ENCODE measurements around the gene LMTK2.

The LMTK2 gene

DNA sequence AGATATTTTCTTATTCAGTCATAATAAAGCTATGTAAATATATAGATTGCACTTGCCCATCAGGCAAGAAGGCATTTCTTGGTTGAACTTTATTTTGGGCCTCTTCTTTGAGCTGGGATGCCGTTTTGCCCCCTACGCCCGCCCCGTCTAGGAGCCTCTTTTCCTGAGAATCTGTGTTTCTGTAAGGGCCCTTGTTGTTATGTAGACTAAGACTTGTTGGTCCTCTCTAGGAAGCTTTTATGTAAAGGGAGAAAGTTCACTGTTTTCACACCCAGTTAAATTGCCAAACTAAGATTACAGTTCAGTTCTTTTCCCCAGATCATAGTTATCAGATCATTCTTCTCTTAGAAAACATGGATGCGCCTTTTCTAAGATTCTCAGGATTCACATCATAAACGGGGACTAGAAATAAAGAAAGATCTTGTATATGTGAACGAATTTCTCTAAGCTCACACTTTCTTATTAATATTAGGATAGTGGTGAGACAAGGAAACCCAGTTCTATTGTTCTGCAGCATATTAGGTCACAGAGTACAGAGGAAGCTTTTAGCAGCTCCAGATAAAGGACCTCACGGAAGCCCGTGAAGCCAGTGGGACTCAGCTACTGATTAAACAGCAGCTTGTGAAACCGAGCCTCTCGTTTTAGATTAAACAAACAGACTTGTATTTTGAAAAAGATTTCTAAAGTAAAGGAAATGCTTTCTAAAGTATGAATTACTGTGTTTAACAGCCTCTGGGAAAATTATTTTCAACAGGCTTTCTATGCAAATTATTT lies 3.8 kb downstream of the LMTK2 start:
- H3K9ac ChIP-seq, result no peak overlapping the region
- H3K4me2 ChIP-seq (ENCODE audit: low read length), result no peak overlapping the region
- no peak overlapping the region for H3K4me3 ChIP-seq (ENCODE audit: low read depth, low read length)
- peaks cover 48% of the 10 kb centered on the region for H3K79me2 ChIP-seq
- no peaks in the 10 kb centered on the region for H3K9me3 ChIP-seq (ENCODE audit: control insufficient read depth, low read length)
- no peaks in the 10 kb centered on the region for H3K27me3 ChIP-seq (ENCODE audit: control insufficient read depth, insufficient read depth, low read length)
- H3K36me3 ChIP-seq (ENCODE audit: control insufficient read depth, insufficient read depth, low read length), result no peaks in the 10 kb centered on the region
- no peak overlapping the region for H3K27ac ChIP-seq
- no peak overlapping the region for H2AFZ ChIP-seq
- TF ChIP-seq, protein P1, sequence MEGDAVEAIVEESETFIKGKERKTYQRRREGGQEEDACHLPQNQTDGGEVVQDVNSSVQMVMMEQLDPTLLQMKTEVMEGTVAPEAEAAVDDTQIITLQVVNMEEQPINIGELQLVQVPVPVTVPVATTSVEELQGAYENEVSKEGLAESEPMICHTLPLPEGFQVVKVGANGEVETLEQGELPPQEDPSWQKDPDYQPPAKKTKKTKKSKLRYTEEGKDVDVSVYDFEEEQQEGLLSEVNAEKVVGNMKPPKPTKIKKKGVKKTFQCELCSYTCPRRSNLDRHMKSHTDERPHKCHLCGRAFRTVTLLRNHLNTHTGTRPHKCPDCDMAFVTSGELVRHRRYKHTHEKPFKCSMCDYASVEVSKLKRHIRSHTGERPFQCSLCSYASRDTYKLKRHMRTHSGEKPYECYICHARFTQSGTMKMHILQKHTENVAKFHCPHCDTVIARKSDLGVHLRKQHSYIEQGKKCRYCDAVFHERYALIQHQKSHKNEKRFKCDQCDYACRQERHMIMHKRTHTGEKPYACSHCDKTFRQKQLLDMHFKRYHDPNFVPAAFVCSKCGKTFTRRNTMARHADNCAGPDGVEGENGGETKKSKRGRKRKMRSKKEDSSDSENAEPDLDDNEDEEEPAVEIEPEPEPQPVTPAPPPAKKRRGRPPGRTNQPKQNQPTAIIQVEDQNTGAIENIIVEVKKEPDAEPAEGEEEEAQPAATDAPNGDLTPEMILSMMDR (IDR thresholded peaks at IDR 0.05), result no peak
- peaks cover 19% of the 10 kb centered on the region for H3K4me1 ChIP-seq

DNA sequence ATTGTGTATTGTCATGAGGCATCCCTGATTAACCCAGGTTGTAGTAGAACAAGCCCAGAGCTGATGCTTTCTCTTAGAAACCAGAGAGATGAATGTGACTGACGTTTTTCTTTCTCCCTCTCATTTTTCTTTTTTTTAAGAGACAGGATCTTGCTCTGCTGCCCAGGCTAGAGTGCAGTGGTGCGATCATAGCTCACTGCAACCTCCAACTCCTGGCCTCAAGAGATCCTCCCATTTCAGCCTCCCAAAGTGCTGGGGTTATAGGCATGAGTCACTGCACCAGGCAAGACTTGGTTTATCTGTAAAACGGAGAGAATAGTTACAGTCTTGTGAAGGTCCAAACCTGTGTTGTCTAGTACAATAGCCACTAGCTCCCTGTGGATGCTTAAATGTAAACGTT lies 5.4 kb downstream of the LMTK2 start:
- peaks cover 12% of the 10 kb centered on the region for H3K4me1 ChIP-seq
- H3K9me3 ChIP-seq (ENCODE audit: control insufficient read depth, low read length), result no peaks in the 10 kb centered on the region
- no peaks in the 10 kb centered on the region for H3K36me3 ChIP-seq (ENCODE audit: control insufficient read depth, insufficient read depth, low read length)
- H3K9ac ChIP-seq, result no peak overlapping the region
- TF ChIP-seq, protein P1 (IDR thresholded peaks at IDR 0.05), result no peak
- peaks cover 41% of the 10 kb centered on the region for H3K79me2 ChIP-seq
- H2AFZ ChIP-seq, result no peak overlapping the region
- H3K4me2 ChIP-seq (ENCODE audit: low read length), result no peak overlapping the region
- no peaks in the 10 kb centered on the region for H3K27me3 ChIP-seq (ENCODE audit: control insufficient read depth, insufficient read depth, low read length)
- no peak overlapping the region for H3K27ac ChIP-seq
- no peak overlapping the region for H3K4me3 ChIP-seq (ENCODE audit: low read depth, low read length)

DNA sequence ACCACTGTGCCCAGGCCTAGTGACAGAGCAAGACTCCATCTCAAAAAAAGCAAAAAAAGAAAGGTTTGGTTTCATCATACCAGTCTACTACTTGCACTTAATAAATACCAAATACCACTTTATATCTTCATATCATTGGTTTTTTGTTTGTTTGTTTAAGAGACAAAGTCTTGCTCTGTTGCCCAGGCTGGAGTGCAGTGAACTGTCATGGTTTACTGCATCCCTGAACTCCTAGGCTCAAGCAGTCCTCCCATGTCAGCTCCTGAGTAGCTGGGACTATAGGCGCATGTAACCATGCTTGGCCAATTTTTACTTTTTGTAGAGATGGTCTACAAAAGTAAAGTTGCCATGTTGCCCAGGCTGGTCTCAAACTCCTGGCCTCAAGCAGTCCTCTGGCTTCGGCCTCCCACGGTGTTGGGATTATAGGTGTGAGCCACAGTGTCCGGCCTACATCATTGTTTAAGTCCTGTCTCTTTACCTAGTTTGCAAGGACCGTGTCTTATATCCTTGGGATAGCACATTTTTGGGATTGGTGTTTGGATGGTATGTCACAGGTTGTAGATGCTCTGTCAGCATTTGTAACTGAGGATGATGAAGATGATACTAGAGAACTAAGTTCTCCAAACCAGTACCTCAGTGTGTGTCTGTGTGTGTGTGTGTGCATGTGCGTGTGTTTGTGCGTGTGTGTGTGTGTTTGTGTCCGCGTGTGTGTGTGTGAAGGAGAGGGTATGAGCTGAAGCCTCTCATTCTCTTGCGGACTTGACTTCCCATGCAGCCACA lies 9.3 kb downstream of the LMTK2 start:
- Histone ChIP-seq H3K27ac (no peak overlapping the region), H3K4me2 (ENCODE audit: low read length) (no peak overlapping the region), H2AFZ (no peak overlapping the region)

DNA sequence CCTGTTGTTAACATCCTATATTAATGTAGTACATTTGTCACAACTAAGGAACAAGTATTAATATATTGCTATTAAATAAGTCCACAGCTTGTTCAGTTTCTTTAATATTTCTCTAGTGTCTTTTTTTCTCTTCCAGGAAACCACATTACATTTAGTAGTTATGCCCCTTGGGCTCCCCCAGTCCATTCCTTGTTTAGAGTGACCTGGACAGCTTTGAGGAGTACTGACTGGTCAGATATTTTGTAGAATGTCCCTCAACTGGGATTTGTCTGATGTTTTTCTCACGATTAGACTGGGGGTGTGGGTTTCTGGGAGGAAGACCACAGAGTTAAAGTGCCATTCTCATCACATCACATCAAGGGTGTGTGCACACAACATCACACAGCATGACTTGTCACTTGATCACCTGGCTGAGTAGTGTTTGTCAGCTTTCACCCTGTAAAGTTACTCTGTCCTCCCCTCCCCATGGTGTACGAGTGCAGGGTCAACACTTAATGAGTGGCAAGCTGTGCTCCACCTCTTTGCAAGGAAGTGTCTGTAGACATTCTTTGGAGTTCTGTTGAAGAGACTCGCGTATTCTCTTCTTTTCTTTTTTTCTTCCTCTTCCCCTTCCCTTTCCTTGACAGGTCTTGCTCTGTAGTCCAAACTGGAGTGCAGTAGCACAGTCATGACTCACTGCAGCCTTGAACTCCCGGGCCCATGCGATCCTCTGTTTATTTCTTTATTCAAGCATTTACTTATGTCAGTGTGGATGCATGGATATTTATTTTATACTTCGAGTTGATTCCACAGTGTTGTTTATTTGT lies 10.2 kb downstream of the LMTK2 start:
- Histone ChIP-seq H3K4me2 (ENCODE audit: low read length) (no peak overlapping the region), H3K36me3 (ENCODE audit: control insufficient read depth, insufficient read depth, low read length) (no peaks in the 10 kb centered on the region), H3K9ac (no peak overlapping the region), H3K4me3 (ENCODE audit: low read depth, low read length) (no peak overlapping the region), H2AFZ (no peak overlapping the region), H3K27me3 (ENCODE audit: control insufficient read depth, insufficient read depth, low read length) (no peaks in the 10 kb centered on the region), H3K27ac (no peak overlapping the region), H3K79me2 (peaks cover 33% of the 10 kb centered on the region), H3K9me3 (ENCODE audit: control insufficient read depth, low read length) (no peaks in the 10 kb centered on the region), H3K4me1 (peaks cover 10% of the 10 kb centered on the region)
- TF ChIP-seq, protein P1 (IDR thresholded peaks at IDR 0.05), result no peak

More for the DNA sequence above, 9.3 kb downstream of the LMTK2 start:
- Histone ChIP-seq H3K27me3 (ENCODE audit: control insufficient read depth, insufficient read depth, low read length) (no peaks in the 10 kb centered on the region), H3K4me1 (peaks cover 10% of the 10 kb centered on the region), H3K36me3 (ENCODE audit: control insufficient read depth, insufficient read depth, low read length) (no peaks in the 10 kb centered on the region), H3K79me2 (peaks cover 28% of the 10 kb centered on the region), H3K4me3 (ENCODE audit: low read depth, low read length) (no peak overlapping the region), H3K9me3 (ENCODE audit: control insufficient read depth, low read length) (no peaks in the 10 kb centered on the region), H3K9ac (no peak overlapping the region)
- TF ChIP-seq, protein P1 (IDR thresholded peaks at IDR 0.05), result no peak

Data from parathyroid adenoma (tissue), 2 donors.